CMK (cell line): ENCODE measurements around the gene MATCAP1.
A peak's percentile ranks its signal among the peaks of the same experiment; 100 is the strongest.

Experiments
- DNase-seq: peaks from one replicate; pipeline ENCODE4 v3.0.0-alpha.2; 2010; ENCODE audit warnings: low read depth

Gene MATCAP1

GRCh38 chr16:67208154-67208896 is 24.6 kb upstream of the MATCAP1 start:
- DNase-seq = no peak

GRCh38 chr16:67207249-67208091 is 23.7 kb upstream of the MATCAP1 start:
- DNase-seq = no peak

GRCh38 chr16:67206838-67207248 is 23.1 kb upstream of the MATCAP1 start:
- DNase-seq = no peak

GRCh38 chr16:67206129-67206837 is 22.5 kb upstream of the MATCAP1 start:
- no peak for DNase-seq

GRCh38 chr16:67204076-67204475 is 20.3 kb upstream of the MATCAP1 start:
- no peak for DNase-seq

GRCh38 chr16:67202956-67203493 is 19.3 kb upstream of the MATCAP1 start:
- DNase-seq = no peak

GRCh38 chr16:67202426-67202825 is 18.7 kb upstream of the MATCAP1 start:
- no peak for DNase-seq

- DNase-seq = no peak
Observed at GRCh38 chr16:67201411-67202345, 17.9 kb upstream of the MATCAP1 start.

GRCh38 chr16:67200491-67200890 is 16.7 kb upstream of the MATCAP1 start:
- DNase-seq = no peak

GRCh38 chr16:67199808-67200198 is 16.0 kb upstream of the MATCAP1 start:
- no peak for DNase-seq

GRCh38 chr16:67199011-67199807 is 15.4 kb upstream of the MATCAP1 start, which contains the start of gene ELMO3:
ELMO3 (plus strand) TSS chr16:67199131; CDS start chr16:67199327, 196 bp downstream.
- DNase-seq = no peak

- no peak for DNase-seq
Observed at GRCh38 chr16:67198238-67198734, 14.5 kb upstream of the MATCAP1 start.

GRCh38 chr16:67197704-67198103 is 13.9 kb upstream of the MATCAP1 start:
- no peak for DNase-seq

GRCh38 chr16:67196881-67197280 is 13.1 kb upstream of the MATCAP1 start:
- DNase-seq = no peak

- DNase-seq = no peak
Observed at GRCh38 chr16:67195676-67196075, 11.9 kb upstream of the MATCAP1 start.

GRCh38 chr16:67194260-67194659 is 10.5 kb upstream of the MATCAP1 start:
- DNase-seq = no peak

- no peak for DNase-seq
Observed at GRCh38 chr16:67193536-67193935, 9.8 kb upstream of the MATCAP1 start.

- no peak for DNase-seq
Observed at GRCh38 chr16:67192781-67193361, 9.1 kb upstream of the MATCAP1 start.

- DNase-seq = peak; percentile 85
Observed at GRCh38 chr16:67191995-67192681, 8.4 kb upstream of the MATCAP1 start, which contains the start of gene E2F4. E2F4 (plus strand) TSS chr16:67192155; CDS start chr16:67192228, 73 bp downstream.
